ENCODE results near the gene FUT2. TPM values are rescaled to one million over a fixed set of nuclear protein-coding genes. Genes with fewer than 3 reads are reported as not detected.
A peak's percentile ranks its signal among the peaks of the same experiment; 100 is the strongest.

Gene FUT2
- total and polyA plus RNA-seq, 2 of the 13 experiments (the other 11 are each of a cell fraction or from before 2014, with no cell fraction given): 0.07 TPM; not detected in 1

GRCh38 chr19:48751845-48752495 is 56.2 kb downstream of the FUT2 start (continued):
- TF ChIP-seq PATZ1 (CRISPR knock-in tag; IDR thresholded peaks at IDR 0.05): no peak
- no peak for TF ChIP-seq ZZZ3 (CRISPR knock-in tag; IDR thresholded peaks at IDR 0.05; ENCODE audit: borderline replicate concordance)
- TF ChIP-seq IKZF4 (CRISPR knock-in tag; IDR thresholded peaks at IDR 0.05; ENCODE audit: borderline replicate concordance, low read depth, not compliant biosample characterization): no peak
- TF ChIP-seq ZNF850 (CRISPR knock-in tag; conservative IDR thresholded peaks at IDR 0.05): no peak
- no peak for TF ChIP-seq ZBTB8A (CRISPR knock-in tag; IDR thresholded peaks at IDR 0.05; ENCODE audit: borderline replicate concordance, low read depth)

GRCh38 chr19:48752496-48753365 is 57.0 kb downstream of the FUT2 start, which contains the start of gene FUT1:
TSS of gene FUT1 (minus strand) at chr19:48752641. CDS start at chr19:48751281, 1,360 bp downstream.
- Histone ChIP-seq H3K4me2 (ENCODE audit: low read depth, low read length) (no peak within 1 kb of the TSS), H3K4me1 (ENCODE audit: insufficient read depth, low read length) (peaks cover 42% of the 10 kb centered on the region), H4K20me1 (ENCODE audit: insufficient read depth, low read length) (no peaks in the 10 kb centered on the region), H3K9ac (ENCODE audit: insufficient read depth, low read depth, low read length) (no peak within 1 kb of the TSS), H3K27me3 (ENCODE audit: control insufficient read depth in 1 of 2, insufficient read depth in 2 of 2, low read length in 2 of 2) (no peaks in the 10 kb centered on the region), H2AFZ (ENCODE audit: low read length) (no peak within 1 kb of the TSS), H3K4me3 (replicated peaks in 1 of 3; ENCODE audit: insufficient read depth in 1 of 3, low read depth in 2 of 3, low read length in 3 of 3) (no peak within 1 kb of the TSS), H3K27ac (ENCODE audit: extremely low read length, insufficient read depth, low read length) (no peak within 1 kb of the TSS), H3K79me2 (ENCODE audit: insufficient read depth, low read length) (no peaks in the 10 kb centered on the region), H3K36me3 (replicated peaks in 1 of 2; ENCODE audit: control insufficient read depth in 1 of 2, insufficient read depth in 2 of 2, low read length in 2 of 2) (no peaks in the 10 kb centered on the region), H3K9me3 (ENCODE audit: low read length) (no peaks in the 10 kb centered on the region)
- BruUV-seq (replicated peaks): no TSS peak
- 96% methylated on average over 36 of the region's 73 CpGs for WGBS (ENCODE audit: low lambda C conversion rate)
- ChIA-PET POLR2A (no interaction called here), CTCF (ENCODE audit: low intra/inter-chr PET ratio, low total read pairs) (no interaction called here)
- ATAC-seq: no peak
- in situ Hi-C loops (cut with HindIII; ENCODE audit: extremely low pct_ligation_motif_present, low pct_unique_long_range_greater_than_20kb): no loop called here
- no peak for FAIRE-seq
- DNase-seq (ENCODE audit: low spot score): no peak
- TF ChIP-seq NPAS2 (CRISPR knock-in tag; IDR thresholded peaks at IDR 0.05; ENCODE audit: borderline replicate concordance): no peak
- TF ChIP-seq PRMT3 (CRISPR knock-in tag; IDR thresholded peaks at IDR 0.05; ENCODE audit: borderline replicate concordance, low read depth): no peak
- TF ChIP-seq ZBTB33 (CRISPR knock-in tag; IDR thresholded peaks at IDR 0.05): peak; percentile 96
- intact Hi-C loops (cut with micrococcal nuclease; ENCODE audit: unreplicated experiment): no loop called here
